SIG-M5 (cell line): ENCODE results near the gene SDK2.
"Not testable (repeated sequence)": the region's sequence is repeated elsewhere in the genome, so short reads cannot be mapped to it uniquely, and the experiment has no call there.

Experiments
- DNase-seq: peaks from one replicate; lab custom pipeline; 2025; lab: John Stamatoyannopoulos, UW

The SDK2 gene

GRCh38 chr17:73323409-73324159, 320.7 kb downstream of the SDK2 start:
- no peak for DNase-seq

GRCh38 chr17:73320601-73321264, 323.5 kb downstream of the SDK2 start:
- no peak for DNase-seq

- no peak for DNase-seq
Measured at GRCh38 chr17:73319766-73320165, 324.5 kb downstream of the SDK2 start.

- DNase-seq = no peak
Measured at GRCh38 chr17:73318836-73319235, 325.4 kb downstream of the SDK2 start.

GRCh38 chr17:73318427-73318813, 325.8 kb downstream of the SDK2 start:
- DNase-seq = no peak

- no peak for DNase-seq
Measured at GRCh38 chr17:73317513-73318426, 326.5 kb downstream of the SDK2 start.

GRCh38 chr17:73316919-73317505, 327.2 kb downstream of the SDK2 start:
- no peak for DNase-seq

GRCh38 chr17:73315471-73315870, 328.8 kb downstream of the SDK2 start:
- DNase-seq = no peak

GRCh38 chr17:73313526-73314127, 330.6 kb downstream of the SDK2 start:
- DNase-seq = no peak

GRCh38 chr17:73312887-73313286, 331.4 kb downstream of the SDK2 start:
- not testable (repeated sequence) for DNase-seq

GRCh38 chr17:73311781-73312641, 332.2 kb downstream of the SDK2 start, which contains the start of gene CDC42EP4:
CDC42EP4 (minus strand) TSS chr17:73312001; CDS start chr17:73286500, 25,501 bp downstream.
- no peak for DNase-seq

GRCh38 chr17:73311428-73311780, 332.8 kb downstream of the SDK2 start:
- no peak for DNase-seq

GRCh38 chr17:73309727-73310596, 334.3 kb downstream of the SDK2 start:
- no peak for DNase-seq

- not testable (repeated sequence) for DNase-seq
Measured at GRCh38 chr17:73308959-73309358, 335.3 kb downstream of the SDK2 start.

GRCh38 chr17:73308017-73308823, 336.0 kb downstream of the SDK2 start:
- no peak for DNase-seq

- no peak for DNase-seq
Measured at GRCh38 chr17:73307130-73307529, 337.1 kb downstream of the SDK2 start.

GRCh38 chr17:73305845-73306836, 338.1 kb downstream of the SDK2 start:
- DNase-seq = no peak
